ENCODE measurements around the gene NFE2L2.

The NFE2L2 gene

DNA sequence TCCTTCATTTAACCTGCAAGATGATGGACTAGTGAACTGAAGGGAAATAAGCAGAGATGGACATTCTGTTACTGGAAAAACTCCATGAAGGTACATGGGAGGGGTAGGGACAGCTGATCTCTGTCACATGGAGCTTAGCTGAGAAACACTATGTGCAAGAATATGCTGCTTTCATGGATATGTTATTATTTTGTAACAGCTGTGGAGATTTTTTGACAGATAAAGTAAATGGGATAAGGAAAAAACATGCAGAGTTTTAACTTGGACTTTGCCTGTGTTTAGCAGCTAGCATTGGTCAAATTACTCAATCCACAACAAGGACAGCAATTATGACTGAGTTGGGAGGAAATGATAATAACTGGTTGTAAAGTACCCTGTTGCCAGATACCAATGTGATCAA, 80.7 kb downstream of the NFE2L2 start:
- Histone ChIP-seq H3K27ac (ENCODE audit: low read depth, low read length) (no peak overlapping the region), H3K27me3 (ENCODE audit: control insufficient read depth in 1 of 2, insufficient read depth in 2 of 2, low read length in 2 of 2) (no peaks in the 10 kb centered on the region), H3K36me3 (ENCODE audit: insufficient read depth, low read length) (no peaks in the 10 kb centered on the region), H3K9ac (ENCODE audit: low read length) (no peak overlapping the region), H3K9me3 (ENCODE audit: low read length) (no peaks in the 10 kb centered on the region), H3K4me1 (ENCODE audit: insufficient read depth, low read length) (no peaks in the 10 kb centered on the region), H3K4me3 (ENCODE audit: low read depth in 1 of 2, low read length in 2 of 2) (no peak overlapping the region)

All from muscle layer of colon (tissue), 2 donors.